GM19240 (cell line): ENCODE results near the gene TRIM38.

Experiments used
- DNase-seq: peaks from one replicate; pipeline ENCODE4 v3.0.0; 2011; ENCODE audit warnings: low spot score; ENCODE audit not compliant: insufficient read length

Gene TRIM38

GRCh38 chr6:26025894-26026832, 63.6 kb downstream of the TRIM38 start:
- DNase-seq = no peak

- DNase-seq = no peak
Observed at GRCh38 chr6:26026833-26027490, 64.4 kb downstream of the TRIM38 start.

- DNase-seq = no peak
Observed at GRCh38 chr6:26027491-26028211, 65.0 kb downstream of the TRIM38 start.

DNA sequence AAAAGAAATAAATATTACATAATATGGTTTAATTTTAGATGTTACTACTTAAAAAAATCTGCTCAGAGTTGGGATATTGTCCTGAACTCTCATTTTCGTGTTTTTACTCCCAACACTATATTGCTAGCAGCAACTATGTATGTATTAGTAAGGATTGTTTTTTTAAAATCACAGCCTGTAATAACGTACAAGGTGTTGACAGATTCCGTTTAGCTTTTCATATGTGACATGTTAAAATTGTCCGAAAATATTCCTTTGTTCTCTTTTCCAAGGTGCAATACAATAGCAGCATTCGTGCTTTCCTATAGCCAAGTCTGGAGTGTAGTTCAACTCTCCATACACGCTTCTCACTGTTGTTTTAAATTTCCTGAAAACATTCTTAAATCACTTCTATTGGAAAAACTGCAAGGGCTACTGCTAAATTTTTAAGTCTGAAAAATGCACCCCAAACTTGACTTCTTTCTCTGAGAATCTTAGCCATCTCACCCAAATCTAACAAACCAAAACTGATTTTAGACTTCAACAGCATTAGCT, 65.7 kb downstream of the TRIM38 start:
- DNase-seq = no peak

GRCh38 chr6:26028746-26029569, 66.4 kb downstream of the TRIM38 start:
- DNase-seq = no peak

DNA sequence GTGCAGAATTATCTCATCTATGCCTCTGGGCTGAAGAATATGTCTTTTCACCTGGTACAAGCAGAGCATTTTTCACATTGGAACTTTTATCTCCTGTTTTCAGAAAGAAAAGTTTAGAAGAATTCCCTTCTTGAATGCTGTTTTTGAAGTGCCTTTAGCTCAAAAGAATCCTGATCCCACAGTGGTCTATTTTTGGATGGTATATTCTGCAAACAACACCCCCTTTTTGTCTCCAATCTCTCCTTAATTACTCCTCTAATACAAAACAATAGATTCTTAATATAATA, 66.9 kb downstream of the TRIM38 start:
- DNase-seq = no peak

GRCh38 chr6:26029857-26030653, 67.5 kb downstream of the TRIM38 start:
- no peak for DNase-seq

GRCh38 chr6:26030716-26031115, 68.1 kb downstream of the TRIM38 start:
- DNase-seq = no peak

- no peak for DNase-seq
Observed at GRCh38 chr6:26031151-26031594, 68.6 kb downstream of the TRIM38 start.

GRCh38 chr6:26031595-26032339, 69.2 kb downstream of the TRIM38 start:
- no peak for DNase-seq

- no peak for DNase-seq
Observed at GRCh38 chr6:26032340-26033084, 69.9 kb downstream of the TRIM38 start.

- DNase-seq = no peak
Observed at GRCh38 chr6:26033085-26033940, 70.7 kb downstream of the TRIM38 start.

- DNase-seq = no peak
Observed at GRCh38 chr6:26033941-26034354, 71.3 kb downstream of the TRIM38 start.

- no peak for DNase-seq
Observed at GRCh38 chr6:26034905-26035304, 72.3 kb downstream of the TRIM38 start.
